K562 (cell line): ENCODE data around the gene SYCE1.

Experiments used
- CREB5 ChIP-seq: fragments of 250-450 bp; sonication (Bioruptor Pico); IDR thresholded peaks from 2 replicates; pipeline ENCODE4 v1.5.0; 2020; ENCODE audit warnings: mild to moderate bottlenecking
- CTCF ChIP-seq, 3 experiments: IDR thresholded peaks in 2 of 3; conservative IDR thresholded peaks in 1 of 3; 2 replicates each; pipeline ENCODE4 v1.5.1; 2011 to 2012; ENCODE audit warnings: low read length in 3 of 3, mild to moderate bottlenecking in 3 of 3, control low read depth in 2 of 3, improper control_type of control experiment in 1 of 3, inconsistent platforms in 1 of 3, low read depth in 1 of 3, mixed read lengths in 1 of 3, moderate library complexity in 1 of 3; ENCODE audit not compliant: insufficient read depth in 2 of 3
- HOXB6 ChIP-seq: fragments of 250-450 bp; sonication (Bioruptor Pico); IDR thresholded peaks from 2 replicates; pipeline ENCODE4 v1.5.1; 2022; ENCODE audit warnings: mild to moderate bottlenecking, borderline replicate concordance
- MEF2A ChIP-seq: IDR thresholded peaks from 2 replicates; pipeline ENCODE4 v1.6.1; 2011; ENCODE audit warnings: low read depth, mild to moderate bottlenecking, low read length, moderate library complexity; ENCODE audit not compliant: control insufficient read depth
- REST ChIP-seq, 2 experiments: fragments of 450-650 bp; formaldehyde crosslinking in 1 of 2; IDR thresholded peaks; 2 replicates each; pipeline versions ENCODE4 v1.4.0 to v1.6.1; 2014 to 2020; ENCODE audit warnings: mild to moderate bottlenecking in 2 of 2, borderline replicate concordance in 1 of 2, low read depth in 1 of 2
- SREBF2 ChIP-seq: sonication (generic); formaldehyde crosslinking; IDR thresholded peaks from 2 replicates; pipeline ENCODE4 v1.4.0; 2020; ENCODE audit warnings: mild to moderate bottlenecking, missing genetic modification reagents
- TF ChIP-seq, protein P1 (sequence below), 2 experiments: fragments of 450-650 bp; IDR thresholded peaks; 2 replicates each; pipeline ENCODE4 v1.6.1; 2016; ENCODE audit warnings: mild to moderate bottlenecking in 2 of 2, borderline replicate concordance in 1 of 2, low read depth in 1 of 2, moderate library complexity in 1 of 2

- TF ChIP-seq MEF2A: no peak
- no peak for TF ChIP-seq HOXB6 (CRISPR knock-in tag)
- TF ChIP-seq, protein P1, sequence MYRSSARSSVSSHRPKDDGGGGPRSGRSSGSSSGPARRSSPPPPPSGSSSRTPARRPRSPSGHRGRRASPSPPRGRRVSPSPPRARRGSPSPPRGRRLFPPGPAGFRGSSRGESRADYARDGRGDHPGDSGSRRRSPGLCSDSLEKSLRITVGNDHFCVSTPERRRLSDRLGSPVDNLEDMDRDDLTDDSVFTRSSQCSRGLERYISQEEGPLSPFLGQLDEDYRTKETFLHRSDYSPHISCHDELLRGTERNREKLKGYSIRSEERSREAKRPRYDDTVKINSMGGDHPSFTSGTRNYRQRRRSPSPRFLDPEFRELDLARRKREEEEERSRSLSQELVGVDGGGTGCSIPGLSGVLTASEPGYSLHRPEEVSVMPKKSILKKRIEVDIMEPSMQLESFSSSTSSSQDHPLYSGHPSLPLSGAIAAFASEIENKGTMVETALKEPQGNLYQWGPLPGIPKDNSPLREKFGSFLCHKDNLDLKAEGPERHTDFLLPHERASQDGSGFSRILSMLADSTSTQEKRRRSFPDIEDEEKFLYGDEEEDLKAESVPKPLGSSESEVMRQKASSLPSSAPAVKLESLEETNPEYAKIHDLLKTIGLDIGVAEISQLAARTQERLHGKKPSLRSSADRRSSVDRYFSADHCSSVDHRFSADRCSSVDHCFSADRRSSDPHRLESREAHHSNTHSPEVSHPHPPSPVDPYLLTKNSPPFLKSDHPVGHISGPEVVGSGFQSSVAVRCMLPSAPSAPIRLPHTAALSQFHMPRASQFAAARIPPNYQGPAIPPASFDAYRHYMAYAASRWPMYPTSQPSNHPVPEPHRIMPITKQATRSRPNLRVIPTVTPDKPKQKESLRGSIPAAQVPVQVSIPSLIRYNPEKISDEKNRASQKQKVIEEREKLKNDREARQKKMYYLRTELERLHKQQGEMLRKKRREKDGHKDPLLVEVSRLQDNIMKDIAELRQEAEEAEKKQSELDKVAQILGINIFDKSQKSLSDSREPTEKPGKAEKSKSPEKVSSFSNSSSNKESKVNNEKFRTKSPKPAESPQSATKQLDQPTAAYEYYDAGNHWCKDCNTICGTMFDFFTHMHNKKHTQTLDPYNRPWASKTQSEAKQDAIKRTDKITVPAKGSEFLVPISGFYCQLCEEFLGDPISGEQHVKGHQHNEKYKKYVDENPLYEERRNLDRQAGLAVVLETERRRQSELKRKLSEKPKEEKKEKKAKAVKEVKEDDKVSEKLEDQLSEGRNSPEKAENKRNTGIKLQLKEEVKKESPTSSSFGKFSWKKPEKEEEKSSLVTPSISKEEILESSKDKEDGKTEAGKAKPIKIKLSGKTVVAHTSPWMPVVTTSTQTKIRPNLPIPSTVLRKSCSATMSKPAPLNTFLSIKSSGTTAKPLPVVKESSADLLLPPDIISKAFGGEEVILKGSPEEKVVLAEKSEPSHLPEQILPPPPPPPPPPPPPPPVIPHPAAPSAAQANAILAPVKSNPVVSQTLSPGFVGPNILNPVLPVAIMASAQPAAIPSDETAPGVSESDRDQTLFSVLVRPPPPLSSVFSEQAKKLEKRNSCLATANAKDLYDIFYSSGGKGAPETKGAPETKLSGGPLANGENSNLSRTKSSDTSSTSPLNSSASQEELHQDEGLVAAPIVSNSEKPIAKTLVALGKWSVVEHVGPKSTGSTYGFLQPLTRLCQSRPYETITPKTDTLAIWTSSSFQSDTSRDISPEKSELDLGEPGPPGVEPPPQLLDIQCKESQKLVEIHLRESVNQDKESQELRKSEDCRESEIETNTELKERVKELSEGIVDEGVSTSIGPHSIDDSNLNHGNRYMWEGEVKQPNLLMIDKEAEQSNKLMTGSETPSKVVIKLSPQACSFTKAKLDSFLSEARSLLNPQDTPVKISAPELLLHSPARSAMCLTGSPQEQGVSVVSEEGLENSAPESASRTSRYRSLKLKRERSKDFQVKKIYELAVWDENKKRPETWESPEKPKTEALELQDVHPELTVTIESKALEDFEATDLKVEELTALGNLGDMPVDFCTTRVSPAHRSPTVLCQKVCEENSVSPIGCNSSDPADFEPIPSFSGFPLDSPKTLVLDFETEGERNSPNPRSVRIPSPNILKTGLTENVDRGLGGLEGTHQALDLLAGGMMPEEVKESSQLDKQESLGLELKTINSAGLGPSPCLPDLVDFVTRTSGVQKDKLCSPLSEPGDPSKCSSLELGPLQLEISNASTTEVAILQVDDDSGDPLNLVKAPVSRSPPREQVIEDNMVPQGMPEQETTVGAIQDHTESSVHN (IDR thresholded peaks at IDR 0.05; ENCODE audit: borderline replicate concordance in 1 of 2, low read depth in 1 of 2): no peak
- TF ChIP-seq SREBF2: no peak
- TF ChIP-seq REST (IDR thresholded peaks at IDR 0.05; ENCODE audit: borderline replicate concordance): no peak
- no peak for TF ChIP-seq REST (CRISPR knock-in tag; IDR thresholded peaks at IDR 0.05; ENCODE audit: low read depth)
- TF ChIP-seq CTCF (IDR thresholded peaks at IDR 0.05 in 2 of 3, conservative IDR thresholded peaks at IDR 0.05 in 1 of 3; ENCODE audit: insufficient read depth in 2 of 3, low read depth in 1 of 3, low read length in 3 of 3): no peak
- TF ChIP-seq CREB5 (CRISPR knock-in tag): no peak
Measured at GRCh38 chr10:133555521-133555920, 9.9 kb downstream of the SYCE1 start.
